Heart right ventricle (tissue), 16 donors: ENCODE measurements around the gene FBXO15. TPM values are rescaled to one million over a fixed set of nuclear protein-coding genes. Genes with fewer than 3 reads are reported as not detected.

Source experiments
- ATAC-seq, 8 donors: fragments of 200-7000 bp; cut with Tn5 transposase; one replicate each; pipeline ENCODE4 v1.9.1; 2020; ENCODE audit warnings: mild to moderate bottlenecking in 8 of 8, moderate library complexity in 8 of 8, moderate number of reproducible peaks in 1 of 8
- DNase-seq, 2 donors: peaks; one replicate each; pipeline ENCODE4 v3.0.0-alpha.2; 2020
- H3K27ac ChIP-seq, 10 donors: fragments of 200-600 bp; sonication (generic) in 2 of 10; one replicate each; pipeline versions ENCODE4 v1.5.0 to v1.8.0; 2020 to 2022; ENCODE audit warnings: mild to moderate bottlenecking in 3 of 10
- H3K27me3 ChIP-seq, 7 donors: fragments of 200-600 bp; one replicate each; pipeline ENCODE4 v1.8.0; 2021 to 2022; ENCODE audit warnings: mild to moderate bottlenecking in 2 of 7
- H3K36me3 ChIP-seq, 9 donors: fragments of 200-600 bp; sonication (generic) in 1 of 9; one replicate each; pipeline versions ENCODE4 v1.5.0 to v1.8.0; 2020 to 2022; ENCODE audit warnings: mild to moderate bottlenecking in 2 of 9
- H3K4me1 ChIP-seq, 9 donors: fragments of 200-600 bp; sonication (generic) in 1 of 9; one replicate each; pipeline versions ENCODE4 v1.5.0 to v1.8.0; 2020 to 2022; ENCODE audit warnings: mild to moderate bottlenecking in 4 of 9
- H3K4me3 ChIP-seq, 10 donors: fragments of 200-600 bp; sonication (generic) in 2 of 10; one replicate each; pipeline versions ENCODE4 v1.5.0 to v1.8.0; 2020 to 2022; ENCODE audit warnings: mild to moderate bottlenecking in 7 of 10, moderate library complexity in 2 of 10
- H3K9me3 ChIP-seq, 11 donors: fragments of 200-600 bp in 10 of 11; sonication (generic) in 2 of 11; one replicate each; pipeline versions ENCODE4 v1.5.0 to v1.8.0; 2013 to 2022; ENCODE audit warnings: mild to moderate bottlenecking in 2 of 11, control low read depth in 1 of 11, moderate library complexity in 1 of 11
- WGBS, 2 donors: extraction: QIAGEN DNeasy Blood & Tissue Kit; methylation state at CpG; one replicate each; pipeline ENCODE4 v1.1.7; 2013; ENCODE audit warnings: inconsistent platforms in 1 of 2; 5-methylcytosine and 5-hydroxymethylcytosine counted together
- intact Hi-C, 10 donors: fragments of 100-400 bp; cut with DNase I; formaldehyde crosslinking; loops; one replicate each; pipeline versions ENCODE4 v1.11.1 to v1.14.2; 2022
- polyA plus RNA-seq, 2 donors: library from polyadenylated mRNA; stranded (reverse); fragments of 200-250 nt; gene quantifications; one replicate each; pipeline ENCODE4 v1.2.3, GENCODE V29; 2013
- total RNA-seq, 10 donors: library from RNA; stranded (reverse); fragmentation: NEBNext Ultra II Directional in 3 of 10; extraction: Animal tissue kit (Norgen Biotek cat#: 25700) in 3 of 10; gene quantifications; one replicate each; pipeline versions ENCODE4 v1.2.1 to v1.2.4, GENCODE V29; 2021 to 2023
- TF ChIP-seq, protein P1 (sequence below), 9 donors: fragments of 200-600 bp; sonication (generic) in 2 of 9; IDR thresholded peaks; one replicate each; pipeline versions ENCODE4 v1.5.0 to v1.8.0; 2021 to 2022; ENCODE audit warnings: antibody characterized with exemption in 9 of 9, mild to moderate bottlenecking in 5 of 9, moderate library complexity in 1 of 9
- donor health status: Arrhythmogenic right ventricular cardiomyopathy.
- donor health status: ischemic (EF 13 %, LVEDD 7.1; RV severe dilation, severe dysfunction).
- donor health status: healthy with polysubstance abuse.
- donor health status: DM: no; HTN: yes; CAD: no.
- donor health status: DM: no; HTN: no; CAD: no.
- donor health status: ischemic (EF 25% LVEDD 6.9; RV normal size, moderate dysfunction).
- donor health status: ischemic (EF 25% LVEDD 5.7; RV mildly dilated, moderate dysfunction).
- donor health status: healthy.
- donor health status: DM: yes; HTN: yes; CAD: no.
- donor health status: Ischemic cardiomyopathy.
- donor health status: ischemic (EF 35%, LVEDD 5.7; RV mildly dilated, moderate dysfunction).
- donor health status: nonischemic (EF 11% LVEDD 7.7; RV severe dilation, severe dysfunction).
- donor health status: DM: yes; HTN: yes; CAD: no.
- donor health status: PGD.
- donor health status: ischemic (EF 29% LVEDD 5.4; RV normal size, mild dysfunction).
- donor health status: nonischemic (EF 23%, LVEDD 6.1; RV moderate dilation, normal function).

Gene FBXO15
- total and polyA plus RNA-seq, 12 donors, result 0.14 to 1.3 (median 0.38) TPM; not detected in 3

DNA sequence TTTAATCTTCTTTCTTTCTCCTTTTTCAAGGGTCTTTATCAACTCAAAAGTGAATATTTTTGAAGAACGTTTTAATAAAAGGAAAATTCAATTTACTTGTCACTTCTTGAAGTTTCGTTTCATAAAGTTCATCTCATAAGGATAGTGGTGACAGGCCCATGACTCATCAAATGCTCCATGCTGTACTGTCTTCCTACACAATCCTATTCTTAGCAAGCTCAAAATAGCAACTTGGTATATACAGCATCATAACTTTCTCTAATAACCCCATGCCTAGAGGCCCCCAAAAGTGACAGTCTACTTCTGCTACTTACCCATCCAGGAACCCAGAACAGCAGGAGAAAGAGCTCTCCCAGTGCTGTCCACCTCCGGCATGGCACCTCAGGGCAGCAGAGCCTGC, 7.7 kb downstream of the FBXO15 start:
- 51% methylated on average over 3 of the region's 3 CpGs for WGBS, 2 donors
- no peak for DNase-seq
- no peak overlapping the region for H3K4me3 ChIP-seq
- ATAC-seq, result no peak
- TF ChIP-seq, protein P1, sequence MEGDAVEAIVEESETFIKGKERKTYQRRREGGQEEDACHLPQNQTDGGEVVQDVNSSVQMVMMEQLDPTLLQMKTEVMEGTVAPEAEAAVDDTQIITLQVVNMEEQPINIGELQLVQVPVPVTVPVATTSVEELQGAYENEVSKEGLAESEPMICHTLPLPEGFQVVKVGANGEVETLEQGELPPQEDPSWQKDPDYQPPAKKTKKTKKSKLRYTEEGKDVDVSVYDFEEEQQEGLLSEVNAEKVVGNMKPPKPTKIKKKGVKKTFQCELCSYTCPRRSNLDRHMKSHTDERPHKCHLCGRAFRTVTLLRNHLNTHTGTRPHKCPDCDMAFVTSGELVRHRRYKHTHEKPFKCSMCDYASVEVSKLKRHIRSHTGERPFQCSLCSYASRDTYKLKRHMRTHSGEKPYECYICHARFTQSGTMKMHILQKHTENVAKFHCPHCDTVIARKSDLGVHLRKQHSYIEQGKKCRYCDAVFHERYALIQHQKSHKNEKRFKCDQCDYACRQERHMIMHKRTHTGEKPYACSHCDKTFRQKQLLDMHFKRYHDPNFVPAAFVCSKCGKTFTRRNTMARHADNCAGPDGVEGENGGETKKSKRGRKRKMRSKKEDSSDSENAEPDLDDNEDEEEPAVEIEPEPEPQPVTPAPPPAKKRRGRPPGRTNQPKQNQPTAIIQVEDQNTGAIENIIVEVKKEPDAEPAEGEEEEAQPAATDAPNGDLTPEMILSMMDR (IDR thresholded peaks at IDR 0.05), result no peak
- no peaks in the 10 kb centered on the region for H3K36me3 ChIP-seq
- H3K27ac ChIP-seq, result no peak overlapping the region
- H3K27me3 ChIP-seq, result peaks cover 0 to 5% (median 0%) of the 10 kb centered on the region in 7 donors
- peaks cover 0 to 14% (median 0%) of the 10 kb centered on the region in 9 donors for H3K4me1 ChIP-seq
- intact Hi-C loops, result no loop called here
- H3K9me3 ChIP-seq, result no peaks in the 10 kb centered on the region

DNA sequence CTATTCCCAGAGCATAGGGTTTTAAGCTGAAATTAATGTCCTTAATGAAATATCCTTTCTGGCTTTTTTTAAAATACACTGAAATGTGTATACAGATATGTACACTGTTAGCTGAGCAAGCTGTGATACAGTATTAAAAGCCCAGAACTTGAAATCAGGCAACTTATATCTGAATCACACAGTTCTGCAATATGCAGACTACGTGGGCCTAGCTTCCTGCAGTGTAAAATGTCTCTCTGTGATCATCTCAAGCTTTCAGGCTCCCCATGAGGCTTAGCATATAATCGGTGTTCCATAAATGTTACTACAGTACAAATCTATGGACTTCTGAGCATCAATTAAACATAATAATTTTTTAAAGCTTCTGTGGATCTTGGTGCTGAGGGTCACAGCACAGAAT, 8.2 kb downstream of the FBXO15 start:
- 82 to 83% methylated on average over 2 of the region's 2 CpGs for WGBS, 2 donors
- intact Hi-C loops, result no loop called here
- no peak overlapping the region for H3K27ac ChIP-seq
- no peak overlapping the region for H3K4me3 ChIP-seq
- ATAC-seq (no peak), DNase-seq (no peak)
- H3K36me3 ChIP-seq, result no peaks in the 10 kb centered on the region
- TF ChIP-seq, protein P1 (IDR thresholded peaks at IDR 0.05), result no peak
- no peaks in the 10 kb centered on the region for H3K9me3 ChIP-seq
- H3K4me1 ChIP-seq, result peaks cover 0 to 14% (median 0%) of the 10 kb centered on the region in 9 donors
- peaks cover 0 to 5% (median 0%) of the 10 kb centered on the region in 7 donors for H3K27me3 ChIP-seq

DNA sequence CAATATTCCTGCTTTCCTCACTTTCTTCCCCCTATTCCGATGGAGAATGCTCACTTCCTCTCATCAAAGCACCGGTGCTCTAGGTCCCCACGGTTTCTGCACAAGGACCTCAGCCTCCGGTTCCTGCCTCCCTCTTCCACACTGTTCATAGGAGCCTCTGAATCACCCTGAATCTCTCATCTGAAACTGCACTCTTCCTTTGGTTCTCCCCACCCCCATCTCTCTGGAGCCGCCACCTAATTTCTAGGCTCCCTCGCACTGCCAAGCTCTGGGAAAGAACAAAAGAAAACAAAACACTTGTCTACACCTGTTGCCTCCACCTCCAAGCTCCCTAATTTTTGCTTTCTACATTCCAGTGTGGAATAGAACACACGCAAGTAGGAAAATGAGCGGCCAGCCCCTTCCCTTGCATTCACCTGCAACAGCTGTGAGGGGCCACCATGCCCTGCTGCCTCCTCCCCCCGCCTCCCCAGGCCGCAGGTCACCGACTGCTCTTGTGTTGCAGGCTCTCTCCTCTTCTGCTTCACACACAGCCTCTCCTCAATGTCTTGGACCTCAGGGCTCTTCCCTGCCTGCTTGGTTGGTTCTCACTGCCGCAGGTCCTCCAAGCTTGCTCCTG, 9.6 kb downstream of the FBXO15 start:
- Histone ChIP-seq H3K27me3 (peaks cover 0 to 5% (median 0%) of the 10 kb centered on the region in 7 donors), H3K4me1 (peaks cover 0 to 14% (median 0%) of the 10 kb centered on the region in 9 donors), H3K36me3 (no peaks in the 10 kb centered on the region), H3K4me3 (no peak overlapping the region), H3K9me3 (no peaks in the 10 kb centered on the region), H3K27ac (no peak overlapping the region)
- 89 to 92% methylated on average over 12 of the region's 12 CpGs for WGBS, 2 donors
- TF ChIP-seq, protein P1 (IDR thresholded peaks at IDR 0.05), result no peak
- no peak for ATAC-seq
- DNase-seq, result no peak
- intact Hi-C loops, result no loop called here

DNA sequence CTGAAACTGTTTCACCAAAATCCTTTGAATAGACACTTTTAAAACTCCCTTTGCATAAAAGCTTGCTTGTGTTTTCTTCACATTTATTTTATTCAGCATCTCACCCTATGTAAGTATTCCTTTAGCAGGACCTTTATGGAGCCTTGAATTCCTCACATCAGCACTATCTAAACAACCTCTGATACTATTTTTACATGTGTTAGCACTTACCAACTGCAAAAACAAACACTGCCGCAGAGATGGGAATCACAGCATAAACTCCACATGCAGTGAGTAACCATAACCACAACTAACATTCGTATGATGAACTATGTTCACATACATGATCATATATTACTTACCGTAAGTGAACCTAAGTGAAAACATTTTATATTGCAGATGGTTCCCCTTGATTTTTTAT, 15.4 kb downstream of the FBXO15 start:
- intact Hi-C loops, result no loop called here
- H3K27ac ChIP-seq, result no peak overlapping the region
- DNase-seq (no peak), ATAC-seq (no peak)
- TF ChIP-seq, protein P1 (IDR thresholded peaks at IDR 0.05), result no peak
- 57 to 59% methylated on average over 3 of the region's 3 CpGs for WGBS, 2 donors
- no peak overlapping the region for H3K4me3 ChIP-seq
- no peaks in the 10 kb centered on the region for H3K36me3 ChIP-seq
- H3K4me1 ChIP-seq, result no peaks in the 10 kb centered on the region
- H3K9me3 ChIP-seq, result no peaks in the 10 kb centered on the region
- no peaks in the 10 kb centered on the region for H3K27me3 ChIP-seq
